ENCODE data around the gene GPR183. TPM values are rescaled to one million over a fixed set of nuclear protein-coding genes. Genes with fewer than 3 reads are reported as not detected.

The GPR183 gene
- total RNA-seq, 2 experiments from 2014 or later: 41.4 to 45.1 TPM

DNA sequence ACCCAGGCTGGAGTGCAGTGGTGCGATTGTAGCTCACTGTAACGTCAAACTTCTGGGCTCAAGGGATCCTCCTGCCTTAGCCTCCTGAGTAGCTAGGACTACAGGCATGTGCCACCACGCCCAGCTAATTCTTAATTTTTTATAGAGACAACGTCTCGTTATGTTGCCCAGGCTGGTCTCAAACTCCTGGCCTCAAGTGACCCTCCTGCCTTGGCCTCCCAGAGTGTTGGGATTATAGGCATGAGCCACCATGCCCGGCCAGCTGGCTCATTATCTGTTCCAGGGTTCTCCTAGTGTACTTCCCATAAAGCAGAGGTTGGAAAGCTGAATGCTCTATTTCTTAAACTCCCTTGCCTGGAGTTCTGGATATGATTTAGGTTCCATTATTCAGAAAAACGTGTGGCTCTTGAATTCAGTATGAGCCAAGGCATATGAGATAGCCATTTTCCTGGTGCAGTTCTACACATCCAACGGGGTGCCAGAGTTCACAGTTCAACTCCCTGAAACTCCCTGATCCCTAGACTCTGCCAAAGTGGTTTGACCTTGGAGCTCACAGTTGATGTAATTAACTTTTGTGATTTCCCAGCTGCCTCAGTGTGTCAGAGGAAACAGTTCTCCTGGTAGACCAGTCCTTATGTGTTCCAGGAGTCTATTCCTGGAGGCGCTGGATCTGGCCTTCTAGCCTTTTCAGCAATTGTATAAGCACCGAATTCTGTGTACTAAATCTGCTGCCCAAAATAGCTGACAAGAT is 21.6 kb downstream of the GPR183 start:
- Mint-ChIP-seq H3K4me3 (no peak overlapping the region), H3K36me3 (ENCODE audit: low read depth) (peaks cover 58% of the 10 kb centered on the region), H3K27me3 (no peaks in the 10 kb centered on the region), H3K27ac (no peak overlapping the region), H3K4me1 (peaks cover 91% of the 10 kb centered on the region), H3K9me3 (no peaks in the 10 kb centered on the region)
- CTCF ChIA-PET: interaction anchor here (1.0 to 1.5 kb wide), 4 partner anchors 11 to 15 kb away, joined by 3 to 5 read pairs (median 4); no protein-coding TSS in a partner anchor
- DNase-seq: no peak
- POLR2A ChIA-PET: interaction anchor here (0.6 kb wide), 1 partner anchor 29 kb away, joined by 3 read pairs; no protein-coding TSS in a partner anchor

DNA sequence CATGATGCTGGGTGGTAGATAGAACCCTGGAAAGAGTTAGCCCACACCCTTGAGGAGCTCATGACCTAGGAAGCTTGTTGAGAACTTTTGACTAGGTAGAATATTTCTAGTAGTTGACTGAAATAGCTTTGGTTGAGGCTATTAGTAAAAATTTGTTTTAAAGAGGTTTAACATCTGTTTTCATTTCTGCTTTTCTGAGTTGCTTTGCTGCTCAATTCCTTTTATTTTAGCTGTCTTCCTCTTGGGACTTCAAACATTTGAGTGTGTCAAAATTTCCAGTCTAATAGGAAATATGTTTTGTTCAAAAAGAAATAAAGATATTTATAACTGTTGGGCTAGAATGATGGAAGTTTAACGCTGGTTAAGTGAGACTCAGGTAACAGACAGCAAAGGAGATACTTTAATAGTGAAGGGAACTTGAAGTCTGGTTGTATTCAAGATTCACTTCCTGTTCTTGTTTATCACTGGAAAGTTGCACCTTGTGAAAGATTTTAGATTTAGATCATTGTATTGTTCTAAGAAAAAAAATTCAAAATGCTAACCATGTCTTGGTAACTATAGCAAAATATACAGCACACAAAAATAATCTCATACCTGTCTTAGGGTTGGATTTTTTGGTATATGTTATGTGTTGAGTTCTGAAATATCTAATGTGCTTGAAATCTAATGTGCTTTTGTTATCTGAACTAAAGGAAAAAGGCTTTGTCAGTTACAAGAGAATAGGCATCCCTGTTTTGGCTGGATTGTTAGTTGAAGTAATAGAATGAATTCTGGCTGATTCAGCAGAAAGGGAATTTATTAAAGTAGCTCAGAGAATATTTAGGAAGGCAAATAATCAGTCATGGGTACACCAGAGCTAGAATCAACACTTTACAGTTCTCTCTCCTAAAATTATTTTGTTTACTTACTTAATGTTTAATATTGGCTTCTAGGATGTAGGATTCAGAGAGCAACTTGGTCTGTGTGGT is 24.7 kb downstream of the GPR183 start:
- Mint-ChIP-seq H3K9me3 (no peaks in the 10 kb centered on the region), H3K4me3 (peak overlapping the region; percentile 42), H3K27me3 (no peaks in the 10 kb centered on the region), H3K36me3 (ENCODE audit: low read depth) (peaks cover 65% of the 10 kb centered on the region), H3K27ac (peak overlapping the region; percentile 91), H3K4me1 (peaks cover 91% of the 10 kb centered on the region)
- DNase-seq: no peak
- ChIA-PET POLR2A (no interaction called here), CTCF (interaction anchor here (0.9 to 2.5 kb wide), 5 partner anchors 13 to 154 kb away, joined by 3 to 9 read pairs (median 5); no protein-coding TSS in a partner anchor)

DNA sequence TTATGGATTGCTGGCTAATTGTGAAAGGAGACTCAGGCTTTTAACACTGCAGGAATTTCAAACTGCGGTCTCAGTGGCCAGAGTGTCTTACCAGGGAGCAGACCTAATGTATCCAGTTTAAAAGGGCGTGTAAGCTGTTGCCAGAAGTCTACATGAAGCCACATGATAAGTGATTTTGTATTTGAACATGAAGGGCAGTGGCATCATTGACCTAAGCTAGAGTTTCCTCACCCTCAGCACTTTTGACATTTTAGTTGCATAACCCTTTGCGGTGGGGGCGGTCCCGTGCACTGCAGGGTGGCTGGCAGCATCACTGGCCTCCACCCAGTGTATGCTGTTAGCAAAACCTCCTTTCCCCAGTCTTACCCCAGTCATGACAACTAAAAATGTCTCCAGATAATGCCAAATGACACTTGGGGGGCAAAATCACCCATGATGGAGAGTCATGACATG is 25.4 kb downstream of the GPR183 start:
- ChIA-PET POLR2A (no interaction called here), CTCF (interaction anchor here (0.6 to 2.5 kb wide), 6 partner anchors 12 to 1410 kb away, joined by 3 to 9 read pairs (median 4); no protein-coding TSS in a partner anchor)
- H3K27ac Mint-ChIP-seq: peak overlapping the region; percentile 91
- H3K9me3 Mint-ChIP-seq: no peaks in the 10 kb centered on the region
- H3K27me3 Mint-ChIP-seq: no peaks in the 10 kb centered on the region
- H3K4me1 Mint-ChIP-seq: peaks cover 88% of the 10 kb centered on the region
- H3K36me3 Mint-ChIP-seq (ENCODE audit: low read depth): peaks cover 64% of the 10 kb centered on the region
- no peak overlapping the region for H3K4me3 Mint-ChIP-seq
- peak; percentile 56 for DNase-seq

DNA sequence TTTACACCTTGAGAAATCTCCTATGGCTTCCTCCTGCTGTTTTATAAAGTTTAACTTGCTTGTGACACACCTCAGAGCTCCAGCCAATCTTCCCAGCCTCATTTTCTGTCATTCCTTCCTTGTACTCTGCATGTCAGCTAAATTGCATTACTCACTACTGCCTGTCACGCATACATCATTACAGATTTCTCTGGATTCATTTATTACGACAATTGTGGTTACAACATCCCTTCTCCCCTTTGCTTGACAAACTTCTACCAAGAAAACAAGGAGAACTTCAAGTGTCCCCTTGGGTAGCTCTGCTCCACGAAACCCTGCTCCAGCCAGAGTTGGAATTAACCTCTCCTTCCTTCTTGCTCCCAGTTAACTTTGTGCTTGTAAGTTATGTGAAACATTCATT is 27.0 kb downstream of the GPR183 start:
- POLR2A ChIA-PET: no interaction called here
- peak overlapping the region; percentile 10 for H3K27ac Mint-ChIP-seq
- peaks cover 89% of the 10 kb centered on the region for H3K4me1 Mint-ChIP-seq
- DNase-seq: no peak
- H3K9me3 Mint-ChIP-seq: no peaks in the 10 kb centered on the region
- H3K4me3 Mint-ChIP-seq: no peak overlapping the region
- no peaks in the 10 kb centered on the region for H3K27me3 Mint-ChIP-seq
- CTCF ChIA-PET: interaction anchor here (1.1 to 1.9 kb wide), 3 partner anchors 27 to 157 kb away, joined by 4 to 7 read pairs (median 7); partner anchors contain the start of gene GPR183
- peaks cover 65% of the 10 kb centered on the region for H3K36me3 Mint-ChIP-seq (ENCODE audit: low read depth)

DNA sequence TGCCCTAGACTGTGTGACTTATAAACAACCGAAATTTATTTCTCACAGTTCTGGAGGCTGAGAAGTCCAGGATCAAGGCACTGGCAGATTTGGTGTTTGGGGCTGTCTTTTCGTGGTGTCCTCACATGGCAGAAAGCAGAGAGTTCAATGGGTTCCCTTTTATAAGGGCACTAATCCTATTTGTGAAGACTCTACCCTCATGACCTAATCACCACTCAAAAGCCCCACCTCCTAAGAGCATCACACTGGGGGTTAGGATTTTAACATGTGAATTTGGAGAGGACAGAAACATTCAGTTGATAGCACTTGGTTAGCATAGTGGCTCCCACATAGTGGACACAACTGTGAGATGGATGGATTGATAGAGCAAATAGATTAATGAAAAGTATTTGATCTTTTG is 27.6 kb downstream of the GPR183 start:
- POLR2A ChIA-PET: no interaction called here
- Mint-ChIP-seq H3K4me1 (peaks cover 90% of the 10 kb centered on the region), H3K27me3 (no peaks in the 10 kb centered on the region), H3K36me3 (ENCODE audit: low read depth) (peaks cover 66% of the 10 kb centered on the region), H3K27ac (no peak overlapping the region), H3K9me3 (no peaks in the 10 kb centered on the region), H3K4me3 (no peak overlapping the region)
- CTCF ChIA-PET: interaction anchor here (0.9 to 1.6 kb wide), 4 partner anchors 9 to 157 kb away, joined by 3 to 7 read pairs (median 4); partner anchors contain the start of gene GPR183
- DNase-seq: no peak

DNA sequence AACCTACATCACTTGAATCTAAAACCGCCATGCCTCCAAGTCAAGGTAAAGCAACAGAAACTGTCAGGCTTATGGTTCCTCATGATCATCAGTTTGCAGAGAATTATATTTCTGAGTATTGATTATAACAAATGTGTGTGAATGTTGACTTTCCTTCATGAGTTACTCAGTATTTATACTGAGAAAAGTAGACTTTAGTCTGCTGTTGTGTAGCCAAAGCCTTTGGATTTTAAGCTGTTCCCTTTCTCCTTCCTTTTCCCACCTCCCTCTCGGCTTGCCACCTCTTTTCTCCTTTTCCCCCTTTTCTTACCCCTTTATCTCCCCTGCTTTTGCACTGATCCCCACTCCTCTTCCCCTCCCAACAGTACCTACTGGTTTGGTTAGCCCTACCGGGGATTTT is 28.4 kb downstream of the GPR183 start:
- ChIA-PET POLR2A (no interaction called here), CTCF (interaction anchor here (0.9 to 1.6 kb wide), 3 partner anchors 10 to 158 kb away, joined by 3 to 7 read pairs (median 4); no protein-coding TSS in a partner anchor)
- H3K4me3 Mint-ChIP-seq: no peak overlapping the region
- H3K9me3 Mint-ChIP-seq: no peaks in the 10 kb centered on the region
- DNase-seq: no peak
- no peak overlapping the region for H3K27ac Mint-ChIP-seq
- no peaks in the 10 kb centered on the region for H3K27me3 Mint-ChIP-seq
- peaks cover 65% of the 10 kb centered on the region for H3K36me3 Mint-ChIP-seq (ENCODE audit: low read depth)
- H3K4me1 Mint-ChIP-seq: peaks cover 91% of the 10 kb centered on the region

DNA sequence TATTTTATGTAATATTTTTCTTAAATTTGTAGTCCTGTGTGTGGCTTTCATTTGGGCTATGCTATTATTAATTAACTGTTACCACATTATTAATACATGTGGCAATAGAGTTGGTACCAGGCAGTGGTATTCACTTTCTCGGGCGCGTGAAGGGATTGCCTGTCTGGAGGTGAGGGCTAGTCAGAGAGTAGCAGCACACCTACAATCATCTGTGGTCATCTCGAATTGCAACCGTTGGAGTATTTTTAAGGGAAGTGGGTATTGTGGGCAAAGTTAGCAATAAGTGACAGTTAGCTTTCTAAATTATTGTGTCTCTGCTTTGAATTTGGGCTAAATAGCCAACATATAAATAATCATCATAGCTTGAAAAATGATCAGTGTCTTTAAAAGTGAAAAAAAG is 29.0 kb downstream of the GPR183 start:
- CTCF ChIA-PET: no interaction called here
- H3K27ac Mint-ChIP-seq: peak overlapping the region; percentile 42
- peaks cover 93% of the 10 kb centered on the region for H3K4me1 Mint-ChIP-seq
- H3K4me3 Mint-ChIP-seq: no peak overlapping the region
- H3K27me3 Mint-ChIP-seq: no peaks in the 10 kb centered on the region
- POLR2A ChIA-PET: interaction anchor here (0.5 to 0.7 kb wide), 2 partner anchors 10 to 97 kb away, joined by 3 read pairs; no protein-coding TSS in a partner anchor
- DNase-seq: no peak
- no peaks in the 10 kb centered on the region for H3K9me3 Mint-ChIP-seq
- H3K36me3 Mint-ChIP-seq (ENCODE audit: low read depth): peaks cover 70% of the 10 kb centered on the region

DNA sequence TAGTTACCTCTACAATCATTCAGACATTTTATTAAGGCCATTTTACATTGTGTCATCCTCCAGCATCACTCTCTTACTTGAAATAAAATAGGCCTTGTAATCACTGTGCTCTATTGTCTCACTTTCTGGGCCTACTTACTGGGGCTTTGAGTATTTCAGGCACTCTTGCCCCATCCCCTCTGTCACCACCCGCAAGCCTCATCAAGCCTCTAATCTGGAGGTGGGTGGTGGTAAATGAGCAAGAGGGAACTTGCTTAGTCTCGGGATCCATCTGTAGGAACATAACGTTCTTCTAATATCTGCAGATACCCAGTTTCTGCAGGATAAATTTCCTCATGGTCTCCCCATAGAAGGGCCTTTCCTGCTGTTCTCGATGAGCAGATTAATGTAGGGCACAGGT is 29.6 kb downstream of the GPR183 start:
- POLR2A ChIA-PET: no interaction called here
- Mint-ChIP-seq H3K4me1 (peaks cover 92% of the 10 kb centered on the region), H3K4me3 (no peak overlapping the region), H3K36me3 (ENCODE audit: low read depth) (peaks cover 73% of the 10 kb centered on the region), H3K27ac (no peak overlapping the region), H3K9me3 (peaks cover 2% of the 10 kb centered on the region), H3K27me3 (no peaks in the 10 kb centered on the region)
- CTCF ChIA-PET: no interaction called here
- no peak for DNase-seq

DNA sequence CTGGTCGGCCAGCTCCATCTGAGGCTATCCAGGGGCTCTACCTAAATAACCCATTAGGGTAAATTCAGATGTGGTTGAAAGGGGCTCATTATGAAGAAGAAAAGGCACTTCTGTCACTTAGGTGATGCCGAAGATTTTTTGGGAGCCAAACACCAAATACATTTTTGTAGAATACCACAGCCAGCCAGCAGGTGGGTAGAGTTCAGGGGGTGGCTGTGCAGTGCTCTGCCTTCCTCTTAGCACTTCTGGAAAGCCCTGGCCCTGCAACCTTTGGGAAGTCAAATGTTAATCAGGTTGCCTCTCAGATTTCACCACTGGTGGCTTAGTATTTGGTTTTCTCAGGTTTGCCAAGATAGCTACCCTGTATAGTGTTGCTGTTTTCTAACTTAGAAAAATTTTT is 30.5 kb downstream of the GPR183 start:
- H3K27me3 Mint-ChIP-seq: no peaks in the 10 kb centered on the region
- H3K9me3 Mint-ChIP-seq: peaks cover 8% of the 10 kb centered on the region
- no peak for DNase-seq
- peaks cover 75% of the 10 kb centered on the region for H3K36me3 Mint-ChIP-seq (ENCODE audit: low read depth)
- no peak overlapping the region for H3K4me3 Mint-ChIP-seq
- no peak overlapping the region for H3K27ac Mint-ChIP-seq
- ChIA-PET POLR2A (no interaction called here), CTCF (interaction anchor here (0.7 to 4.0 kb wide), 2 partner anchors 11 to 159 kb away, joined by 3 to 32 read pairs; no protein-coding TSS in a partner anchor)
- H3K4me1 Mint-ChIP-seq: peaks cover 88% of the 10 kb centered on the region

DNA sequence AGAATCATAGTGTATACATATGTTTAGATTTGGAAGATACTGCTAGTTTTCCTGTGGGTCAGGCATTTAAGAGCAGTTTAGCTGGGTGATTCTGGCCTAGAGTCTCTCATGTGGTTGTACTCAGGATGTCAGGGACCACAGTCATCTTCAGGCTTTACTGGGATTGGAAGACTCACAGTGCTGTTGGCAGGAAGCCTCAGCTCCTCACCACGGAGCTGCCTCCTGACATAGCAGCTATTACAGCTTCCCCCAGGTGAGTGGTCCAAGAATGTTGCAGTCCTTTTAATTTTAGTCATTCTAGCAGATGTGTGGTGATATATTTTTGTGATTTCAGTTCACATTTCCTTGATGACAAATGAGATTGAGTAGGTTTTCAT is 32.1 kb downstream of the GPR183 start:
- peak; percentile 55 for DNase-seq
- Mint-ChIP-seq H3K9me3 (peaks cover 8% of the 10 kb centered on the region), H3K4me3 (no peak overlapping the region), H3K36me3 (ENCODE audit: low read depth) (peaks cover 67% of the 10 kb centered on the region), H3K4me1 (peaks cover 87% of the 10 kb centered on the region), H3K27ac (peak overlapping the region; percentile 36), H3K27me3 (no peaks in the 10 kb centered on the region)
- ChIA-PET POLR2A (no interaction called here), CTCF (interaction anchor here (0.6 to 4.0 kb wide), 13 partner anchors 9 to 226 kb away, joined by 3 to 32 read pairs (median 3); partner anchors contain the start of genes GPR183 and UBAC2)

DNA sequence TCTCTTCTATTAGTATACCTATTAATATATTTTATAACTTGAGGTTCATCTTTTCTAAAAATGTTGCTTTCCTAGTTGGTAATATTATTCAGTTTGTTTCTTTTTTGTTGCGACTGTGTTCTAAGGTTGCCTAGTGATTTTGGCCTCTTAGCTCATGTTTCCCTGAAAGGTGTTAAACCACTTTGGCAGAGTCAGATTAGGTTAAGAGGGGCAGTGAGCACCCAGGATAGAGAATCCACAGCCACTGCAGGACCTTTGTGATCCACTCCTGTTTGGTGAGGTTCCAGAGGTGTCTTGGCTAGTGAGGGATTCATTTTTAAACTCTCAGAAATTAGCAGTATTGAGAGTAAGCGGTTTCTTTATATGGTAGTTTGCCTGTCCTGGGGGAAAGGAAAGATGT is 34.1 kb downstream of the GPR183 start:
- Mint-ChIP-seq H3K9me3 (peaks cover 8% of the 10 kb centered on the region), H3K4me3 (no peak overlapping the region), H3K4me1 (peaks cover 79% of the 10 kb centered on the region), H3K27me3 (no peaks in the 10 kb centered on the region), H3K36me3 (ENCODE audit: low read depth) (peaks cover 49% of the 10 kb centered on the region), H3K27ac (peak overlapping the region; percentile 70)
- ChIA-PET CTCF (interaction anchor here (1.4 to 7.7 kb wide), 4 partner anchors 12 to 162 kb away, joined by 4 to 109 read pairs (median 18); no protein-coding TSS in a partner anchor), POLR2A (no interaction called here)
- no peak for DNase-seq

DNA sequence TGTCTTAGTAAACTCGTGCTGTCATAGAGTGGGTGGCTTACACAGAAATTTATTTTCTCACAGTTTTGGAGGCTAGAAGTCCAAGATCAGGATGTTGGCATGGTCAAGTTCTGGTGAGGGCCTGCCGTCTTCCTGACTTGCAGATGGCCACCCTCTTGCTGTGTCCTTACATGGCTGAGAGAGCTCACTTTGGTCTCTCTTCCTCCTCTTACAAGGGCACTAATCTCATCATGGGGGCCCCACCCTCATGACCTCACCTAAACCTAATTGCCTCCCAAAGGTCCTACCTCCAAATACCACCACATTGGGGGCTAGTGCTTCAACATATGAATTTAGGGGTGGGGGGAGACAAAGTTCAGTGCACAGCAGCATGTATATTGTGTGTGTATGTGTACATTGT is 34.7 kb downstream of the GPR183 start:
- POLR2A ChIA-PET: no interaction called here
- no peak for DNase-seq
- Mint-ChIP-seq H3K4me1 (peaks cover 76% of the 10 kb centered on the region), H3K36me3 (ENCODE audit: low read depth) (peaks cover 44% of the 10 kb centered on the region), H3K4me3 (no peak overlapping the region), H3K27me3 (no peaks in the 10 kb centered on the region), H3K9me3 (peaks cover 8% of the 10 kb centered on the region), H3K27ac (no peak overlapping the region)
- CTCF ChIA-PET: interaction anchor here (1.4 to 7.7 kb wide), 3 partner anchors 13 to 163 kb away, joined by 3 to 109 read pairs (median 4); no protein-coding TSS in a partner anchor

Measured in activated CD4-positive, alpha-beta T cell treated with anti-CD3 and anti-CD28 coated beads, Interleukin-2, amount 10 ng/mL, durations not matched to agents 7 days and 5 days (primary cell).